ENCODE data around the gene RBM44.

RBM44 gene

GRCh38 chr2:237889811-237890210 lies 91.2 kb downstream of the RBM44 start:
- no peak for FAIRE-seq

All from islet of Langerhans (tissue), 1 donor.